Forelimb muscle (tissue), 1 donor: ENCODE data around the gene DOK5. TPM values are rescaled to one million over a fixed set of nuclear protein-coding genes. Genes with fewer than 3 reads are reported as not detected.
"Not testable (repeated sequence)": the region's sequence is repeated elsewhere in the genome, so short reads cannot be mapped to it uniquely, and the experiment has no call there.

Source experiments
- DNase-seq: peaks from one replicate; pipeline ENCODE4 v3.0.0-alpha.2; 2013; ENCODE audit warnings: low read depth
- polyA plus RNA-seq: library from polyadenylated mRNA; unstranded; fragments of 120-200 nt; gene quantifications from one replicate; pipeline ENCODE4 v1.2.1, GENCODE V29; 2013; ENCODE audit not compliant: insufficient read length

DOK5 gene
- polyA plus RNA-seq, result 29.0 TPM

GRCh38 chr20:54475334-54476168 lies at the start of gene DOK5:
TSS of gene DOK5 (plus strand) at chr20:54475593. CDS start at chr20:54475947, 354 bp downstream.
- DNase-seq, result no peak

GRCh38 chr20:54429364-54429763 lies 46.0 kb upstream of the DOK5 start:
- DNase-seq, result no peak

GRCh38 chr20:54431156-54431944 lies 44.0 kb upstream of the DOK5 start:
- DNase-seq, result no peak

- no peak for DNase-seq
Measured at GRCh38 chr20:54432966-54433365, 42.4 kb upstream of the DOK5 start.

- DNase-seq, result no peak
Measured at GRCh38 chr20:54433636-54434035, 41.8 kb upstream of the DOK5 start.

- no peak for DNase-seq
Measured at GRCh38 chr20:54434196-54434595, 41.2 kb upstream of the DOK5 start.

- DNase-seq, result no peak
Measured at GRCh38 chr20:54435015-54435414, 40.4 kb upstream of the DOK5 start.

- DNase-seq, result not testable (repeated sequence)
Measured at GRCh38 chr20:54436410-54436809, 39.0 kb upstream of the DOK5 start.

- DNase-seq, result no peak
Measured at GRCh38 chr20:54438166-54438565, 37.2 kb upstream of the DOK5 start.

GRCh38 chr20:54450207-54450606 lies 25.2 kb upstream of the DOK5 start:
- DNase-seq, result no peak

- no peak for DNase-seq
Measured at GRCh38 chr20:54451171-54451570, 24.2 kb upstream of the DOK5 start.

- DNase-seq, result no peak
Measured at GRCh38 chr20:54452277-54452676, 23.1 kb upstream of the DOK5 start.

GRCh38 chr20:54454982-54455381 lies 20.4 kb upstream of the DOK5 start:
- no peak for DNase-seq

GRCh38 chr20:54456423-54456822 lies 19.0 kb upstream of the DOK5 start:
- no peak for DNase-seq

- no peak for DNase-seq
Measured at GRCh38 chr20:54456961-54457360, 18.4 kb upstream of the DOK5 start.

GRCh38 chr20:54458219-54458618 lies 17.2 kb upstream of the DOK5 start:
- DNase-seq, result no peak

GRCh38 chr20:54459279-54459678 lies 16.1 kb upstream of the DOK5 start:
- no peak for DNase-seq

- DNase-seq, result no peak
Measured at GRCh38 chr20:54464003-54464402, 11.4 kb upstream of the DOK5 start.

GRCh38 chr20:54466127-54466526 lies 9.3 kb upstream of the DOK5 start:
- DNase-seq, result no peak

- DNase-seq, result no peak
Measured at GRCh38 chr20:54467622-54468021, 7.8 kb upstream of the DOK5 start.

GRCh38 chr20:54468082-54468481 lies 7.3 kb upstream of the DOK5 start:
- DNase-seq, result no peak

GRCh38 chr20:54469293-54469692 lies 6.1 kb upstream of the DOK5 start:
- no peak for DNase-seq

GRCh38 chr20:54469952-54470351 lies 5.4 kb upstream of the DOK5 start:
- no peak for DNase-seq
